HUES64 (cell line): ENCODE results near the gene ATP2C2.

Experiments used
- H3K27ac ChIP-seq: 2 replicates; pipeline ENCODE4 v1.7.0; 2013; ENCODE audit warnings: low read depth, low read length, inconsistent platforms
- H3K27me3 ChIP-seq: 2 replicates; pipeline ENCODE4 v1.6.1; 2013; ENCODE audit warnings: mild to moderate bottlenecking, low read length; ENCODE audit not compliant: insufficient read depth
- H3K36me3 ChIP-seq: 2 replicates; pipeline ENCODE4 v1.6.1; 2013; ENCODE audit warnings: mild to moderate bottlenecking, low read length; ENCODE audit not compliant: insufficient read depth
- H3K4me1 ChIP-seq: 2 replicates; pipeline ENCODE4 v1.6.1; 2013; ENCODE audit warnings: mild to moderate bottlenecking, low read length, moderate library complexity; ENCODE audit not compliant: insufficient read depth
- H3K4me3 ChIP-seq: 2 replicates; pipeline ENCODE4 v1.5.1; 2013; ENCODE audit warnings: mild to moderate bottlenecking, low read length, moderate library complexity
- H3K9ac ChIP-seq: 2 replicates; pipeline ENCODE4 v1.6.1; 2013; ENCODE audit warnings: mild to moderate bottlenecking, low read depth, low read length
- H3K9me3 ChIP-seq: 2 replicates; pipeline ENCODE4 v1.6.1; 2013; ENCODE audit warnings: low read depth, low read length; ENCODE audit not compliant: insufficient read depth
- WGBS: fragments of 150-250, 120-280 bp; methylation state at CpG from one replicate; pipeline ENCODE4 v1.1.7; 2013; ENCODE audit warnings: missing lambda C conversion rate; 5-methylcytosine and 5-hydroxymethylcytosine counted together

Gene ATP2C2

GRCh38 chr16:84369105-84369504 is 767 bp downstream of the ATP2C2 start:
- H3K4me3 ChIP-seq, result peak overlapping the region; percentile 64; the same call in 1 of the 2 replicates
- H3K27ac ChIP-seq, result no peak overlapping the region
- no peaks in the 10 kb centered on the region for H3K9me3 ChIP-seq
- peaks cover 38% of the 10 kb centered on the region for H3K27me3 ChIP-seq
- WGBS, result 44% methylated on average over 7 of the region's 7 CpGs
- H3K9ac ChIP-seq, result no peak overlapping the region
- peaks cover 14% of the 10 kb centered on the region for H3K4me1 ChIP-seq
- H3K36me3 ChIP-seq, result no peaks in the 10 kb centered on the region

GRCh38 chr16:84369938-84370627 is 1.7 kb downstream of the ATP2C2 start:
- H3K27me3 ChIP-seq, result peaks cover 38% of the 10 kb centered on the region
- peaks cover 14% of the 10 kb centered on the region for H3K4me1 ChIP-seq
- H3K9me3 ChIP-seq, result no peaks in the 10 kb centered on the region
- H3K9ac ChIP-seq, result no peak overlapping the region
- H3K27ac ChIP-seq, result no peak overlapping the region
- 78% methylated on average over 10 of the region's 11 CpGs for WGBS
- H3K4me3 ChIP-seq, result no peak overlapping the region
- H3K36me3 ChIP-seq, result no peaks in the 10 kb centered on the region

GRCh38 chr16:84370723-84371552 is 2.6 kb downstream of the ATP2C2 start:
- H3K4me1 ChIP-seq, result peaks cover 14% of the 10 kb centered on the region
- no peak overlapping the region for H3K9ac ChIP-seq
- peaks cover 38% of the 10 kb centered on the region for H3K27me3 ChIP-seq
- no peak overlapping the region for H3K4me3 ChIP-seq
- H3K36me3 ChIP-seq, result no peaks in the 10 kb centered on the region
- WGBS, result 84% methylated on average over 8 of the region's 8 CpGs
- no peak overlapping the region for H3K27ac ChIP-seq
- no peaks in the 10 kb centered on the region for H3K9me3 ChIP-seq

- Histone ChIP-seq H3K9me3 (no peaks in the 10 kb centered on the region), H3K9ac (no peak overlapping the region), H3K27me3 (peaks cover 38% of the 10 kb centered on the region), H3K27ac (no peak overlapping the region), H3K4me3 (no peak overlapping the region), H3K4me1 (peaks cover 14% of the 10 kb centered on the region), H3K36me3 (no peaks in the 10 kb centered on the region)
- WGBS, result 82% methylated on average over 4 of the region's 4 CpGs
These were observed 3.2 kb downstream of the ATP2C2 start for GRCh38 chr16:84371553-84371865.

- H3K9ac ChIP-seq, result no peak overlapping the region
- WGBS, result 81% methylated on average over 10 of the region's 10 CpGs
- H3K36me3 ChIP-seq, result no peaks in the 10 kb centered on the region
- H3K27me3 ChIP-seq, result peaks cover 13% of the 10 kb centered on the region
- H3K9me3 ChIP-seq, result no peaks in the 10 kb centered on the region
- H3K4me1 ChIP-seq, result peaks cover 8% of the 10 kb centered on the region; the same call in 1 of the 2 replicates
- H3K4me3 ChIP-seq, result no peak overlapping the region
- no peak overlapping the region for H3K27ac ChIP-seq
These were observed 5.7 kb downstream of the ATP2C2 start for GRCh38 chr16:84373907-84374489.

GRCh38 chr16:84378099-84378498 is 9.8 kb downstream of the ATP2C2 start:
- H3K27me3 ChIP-seq, result no peaks in the 10 kb centered on the region
- H3K4me3 ChIP-seq, result no peak overlapping the region
- H3K36me3 ChIP-seq, result no peaks in the 10 kb centered on the region
- H3K27ac ChIP-seq, result no peak overlapping the region
- 86% methylated on average over 7 of the region's 7 CpGs for WGBS
- no peaks in the 10 kb centered on the region for H3K9me3 ChIP-seq
- H3K9ac ChIP-seq, result no peak overlapping the region
- peaks cover 9% of the 10 kb centered on the region for H3K4me1 ChIP-seq

GRCh38 chr16:84378567-84378966 is 10.2 kb downstream of the ATP2C2 start:
- H3K36me3 ChIP-seq, result no peaks in the 10 kb centered on the region
- peaks cover 9% of the 10 kb centered on the region for H3K4me1 ChIP-seq
- no peaks in the 10 kb centered on the region for H3K27me3 ChIP-seq
- H3K9me3 ChIP-seq, result no peaks in the 10 kb centered on the region
- H3K9ac ChIP-seq, result no peak overlapping the region
- H3K4me3 ChIP-seq, result no peak overlapping the region
- WGBS, result 87% methylated on average over 13 of the region's 13 CpGs
- no peak overlapping the region for H3K27ac ChIP-seq

- Histone ChIP-seq H3K27me3 (no peaks in the 10 kb centered on the region), H3K9ac (no peak overlapping the region), H3K4me1 (peaks cover 9% of the 10 kb centered on the region), H3K36me3 (no peaks in the 10 kb centered on the region), H3K27ac (no peak overlapping the region), H3K4me3 (no peak overlapping the region), H3K9me3 (no peaks in the 10 kb centered on the region)
- WGBS, result 75% methylated on average over 11 of the region's 11 CpGs
These were observed 10.8 kb downstream of the ATP2C2 start for GRCh38 chr16:84379008-84379708.

- peaks cover 9% of the 10 kb centered on the region for H3K4me1 ChIP-seq
- no peak overlapping the region for H3K27ac ChIP-seq
- no peak overlapping the region for H3K4me3 ChIP-seq
- H3K36me3 ChIP-seq, result no peaks in the 10 kb centered on the region
- no peaks in the 10 kb centered on the region for H3K27me3 ChIP-seq
- no peaks in the 10 kb centered on the region for H3K9me3 ChIP-seq
- no peak overlapping the region for H3K9ac ChIP-seq
- 61% methylated on average over 3 of the region's 3 CpGs for WGBS
These were observed 11.5 kb downstream of the ATP2C2 start for GRCh38 chr16:84379709-84380362.

GRCh38 chr16:84380405-84380804 is 12.1 kb downstream of the ATP2C2 start:
- Histone ChIP-seq H3K4me3 (no peak overlapping the region), H3K36me3 (no peaks in the 10 kb centered on the region), H3K4me1 (peaks cover 9% of the 10 kb centered on the region), H3K27me3 (no peaks in the 10 kb centered on the region), H3K9me3 (peaks cover 4% of the 10 kb centered on the region; the same call in 1 of the 2 replicates), H3K9ac (no peak overlapping the region), H3K27ac (no peak overlapping the region)
- 88% methylated on average over 8 of the region's 8 CpGs for WGBS
